Dermis microvascular lymphatic vessel endothelial cell (primary cell): Measurements from ENCODE around the gene UFD1. TPM values are rescaled to one million over a fixed set of nuclear protein-coding genes. Genes with fewer than 3 reads are reported as not detected.

Experiments
- DNase-seq, 2 donors: peaks; one replicate each; pipeline versions ENCODE4 v3.0.0 to v3.0.0-alpha.2; 2010; ENCODE audit warnings: low read depth in 2 of 2
- total RNA-seq: library from RNA; depleted of rRNA; stranded (reverse); fragments of >200 nt; gene quantifications from 2 replicates; pipeline ENCODE4 v1.2.1, GENCODE V29; 2014

The UFD1 gene
- total RNA-seq, 1 donor from 2014 or later = 119 TPM

DNA sequence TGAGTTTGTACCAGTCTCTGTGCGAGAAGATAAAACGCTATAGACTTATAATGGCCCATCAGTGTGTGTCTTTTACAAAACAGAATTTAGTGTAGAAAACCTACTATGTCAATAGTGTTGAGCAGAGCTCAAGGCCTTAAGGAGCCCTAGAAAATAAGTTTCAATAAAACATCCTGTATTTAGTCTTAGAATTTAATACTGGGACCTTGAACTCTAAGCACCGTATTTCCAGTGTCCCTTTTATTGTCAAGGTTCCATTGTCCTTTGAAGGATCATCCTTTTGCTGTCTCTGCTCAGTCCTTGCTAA lies 17.3 kb upstream of the UFD1 start:
- no peak for DNase-seq

DNA sequence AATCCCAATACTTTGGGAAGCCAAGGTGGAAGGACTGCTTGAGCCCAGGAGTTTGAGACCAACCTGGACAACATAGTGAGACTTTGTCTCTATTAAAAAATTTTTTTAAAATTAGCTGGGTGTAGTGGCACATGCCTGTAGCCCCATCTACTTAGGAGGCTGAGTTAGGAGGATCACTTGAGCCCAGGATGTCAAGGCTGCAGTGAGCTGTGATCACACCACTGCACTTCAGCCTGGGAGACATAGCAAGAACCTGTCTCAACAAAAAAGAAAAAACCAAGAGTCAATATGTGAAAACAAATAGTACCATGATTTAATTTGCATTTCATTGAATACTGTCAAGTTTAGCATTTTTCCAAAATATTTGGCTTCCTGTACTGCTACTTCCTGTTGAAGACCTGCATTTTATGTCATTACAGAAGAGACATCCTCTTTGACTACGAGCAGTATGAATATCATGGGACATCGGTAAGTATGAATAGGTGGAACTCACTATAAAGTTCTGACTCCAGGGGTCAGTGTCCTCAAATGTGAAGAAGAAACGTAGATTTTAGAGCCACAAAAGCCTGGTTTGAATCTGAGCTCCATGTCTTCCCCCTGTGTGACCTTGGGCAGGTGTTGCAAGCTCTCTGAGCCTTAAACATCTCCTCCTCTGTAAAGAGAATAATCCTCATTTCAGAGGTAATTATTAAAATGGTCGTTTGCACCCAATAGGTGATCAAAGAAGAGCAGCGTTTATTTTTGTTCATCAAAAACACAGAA lies 16.8 kb upstream of the UFD1 start:
- DNase-seq = peak; percentile 81 to 84

DNA sequence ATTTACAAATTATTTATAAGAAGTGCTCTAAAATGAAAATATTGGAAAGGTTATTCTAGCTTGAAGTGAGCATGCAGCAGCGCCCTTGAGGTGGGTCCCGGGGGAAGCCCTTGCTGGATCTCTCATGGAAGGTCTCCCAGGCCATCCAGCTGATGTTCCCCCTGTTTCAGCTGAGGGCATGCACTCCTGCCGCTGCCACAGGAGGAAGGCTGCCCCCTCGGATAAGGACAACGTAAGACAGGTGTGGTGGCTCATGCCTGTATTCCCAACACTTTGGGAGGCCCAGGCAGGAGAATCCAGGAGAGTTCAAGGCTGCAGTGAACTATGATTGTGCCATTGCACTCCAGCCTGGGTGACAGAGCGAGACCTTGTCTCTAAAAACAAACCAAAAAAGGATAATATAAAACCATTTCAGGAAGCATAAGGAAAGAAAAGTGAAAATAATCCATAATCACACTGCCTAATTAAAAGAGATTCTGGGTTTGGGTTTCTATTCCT lies 15.7 kb upstream of the UFD1 start:
- no peak for DNase-seq

DNA sequence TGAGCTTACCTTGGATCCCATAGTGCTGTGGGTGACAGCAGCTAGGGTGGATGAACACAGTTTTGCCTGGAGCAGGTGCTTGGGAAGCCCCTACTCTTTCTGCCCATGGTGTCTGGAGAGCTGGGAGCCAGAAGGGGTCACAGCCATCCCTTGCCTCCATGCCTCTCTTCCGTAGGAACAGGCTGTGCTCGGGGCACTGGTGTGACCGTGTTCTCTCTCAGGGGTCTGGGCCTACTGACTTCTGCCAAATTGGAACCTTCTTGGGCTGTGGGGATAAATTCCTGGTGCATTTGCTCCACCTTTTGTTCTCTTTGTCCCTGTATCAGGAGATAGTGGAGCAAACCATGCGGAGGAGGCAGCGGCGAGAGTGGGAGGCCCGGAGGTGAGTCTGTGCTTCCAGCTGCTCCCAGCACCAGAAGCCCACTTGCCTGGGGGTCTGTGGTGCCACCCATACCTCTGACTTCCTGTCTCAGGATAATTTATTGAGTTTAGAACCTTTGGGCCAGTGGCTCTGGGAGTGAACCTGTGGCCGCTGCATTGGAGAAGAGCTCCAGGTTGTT lies 15.1 kb upstream of the UFD1 start:
- no peak for DNase-seq

DNA sequence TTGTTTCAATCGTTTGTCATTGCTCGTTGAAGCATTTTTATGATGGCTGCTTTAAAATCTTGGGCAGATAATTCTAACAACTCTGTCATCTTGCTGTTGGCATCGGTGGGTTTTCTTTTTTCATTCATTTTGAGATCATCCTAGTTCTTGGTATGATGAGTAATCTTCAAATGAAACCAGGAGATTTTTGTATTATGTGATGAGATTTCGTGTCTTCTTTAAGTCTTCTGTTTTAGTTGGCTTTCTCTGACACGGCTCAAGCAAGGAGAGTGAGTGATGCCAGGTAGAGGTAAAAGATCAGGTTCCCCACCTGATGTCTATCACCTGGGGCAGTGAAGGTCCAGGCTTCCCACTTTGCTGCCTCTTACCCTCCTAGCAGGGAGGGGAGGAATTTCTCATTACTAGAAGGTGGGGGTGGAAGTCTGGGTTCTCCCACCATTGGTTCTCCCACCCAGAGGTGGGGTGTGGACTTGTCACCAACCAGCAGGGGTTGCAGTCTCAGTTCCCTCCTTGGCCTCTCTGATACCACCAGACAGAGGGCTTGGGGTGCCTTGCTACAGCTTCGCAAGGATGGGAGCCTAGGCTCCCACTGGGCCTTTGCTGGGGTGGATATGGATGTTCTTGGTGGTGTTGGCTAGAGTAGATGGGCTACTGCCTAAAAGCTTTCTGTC lies 13.6 kb upstream of the UFD1 start:
- DNase-seq = no peak

DNA sequence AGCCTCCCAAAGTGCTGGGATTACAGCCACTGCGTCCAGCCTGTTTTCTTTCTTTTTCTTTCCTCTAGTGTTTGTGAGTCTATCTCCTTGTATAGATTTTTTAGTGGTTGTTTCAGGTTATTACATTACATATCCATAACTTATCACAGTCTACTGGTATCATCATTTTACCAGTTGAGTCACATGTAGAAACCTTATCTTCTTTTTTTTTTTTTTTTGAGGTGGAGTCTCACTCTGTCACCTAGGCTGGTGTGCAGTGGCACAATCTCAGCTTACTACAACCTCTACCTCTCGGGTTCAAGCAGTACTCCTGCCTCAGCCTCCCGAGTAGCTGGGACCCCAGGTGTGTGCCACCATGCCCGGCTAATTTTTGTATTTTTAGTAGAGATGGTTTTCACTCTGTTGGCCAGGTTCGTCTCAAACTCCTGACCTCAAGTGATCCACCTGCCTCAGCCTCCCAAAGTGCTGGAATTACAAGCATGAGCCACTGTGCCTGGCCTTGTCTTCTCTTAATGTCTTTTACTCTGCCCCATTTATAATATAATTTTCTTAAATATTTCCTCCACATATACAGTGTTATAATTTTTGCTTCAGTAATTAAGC lies 11.7 kb upstream of the UFD1 start:
- DNase-seq = no peak

DNA sequence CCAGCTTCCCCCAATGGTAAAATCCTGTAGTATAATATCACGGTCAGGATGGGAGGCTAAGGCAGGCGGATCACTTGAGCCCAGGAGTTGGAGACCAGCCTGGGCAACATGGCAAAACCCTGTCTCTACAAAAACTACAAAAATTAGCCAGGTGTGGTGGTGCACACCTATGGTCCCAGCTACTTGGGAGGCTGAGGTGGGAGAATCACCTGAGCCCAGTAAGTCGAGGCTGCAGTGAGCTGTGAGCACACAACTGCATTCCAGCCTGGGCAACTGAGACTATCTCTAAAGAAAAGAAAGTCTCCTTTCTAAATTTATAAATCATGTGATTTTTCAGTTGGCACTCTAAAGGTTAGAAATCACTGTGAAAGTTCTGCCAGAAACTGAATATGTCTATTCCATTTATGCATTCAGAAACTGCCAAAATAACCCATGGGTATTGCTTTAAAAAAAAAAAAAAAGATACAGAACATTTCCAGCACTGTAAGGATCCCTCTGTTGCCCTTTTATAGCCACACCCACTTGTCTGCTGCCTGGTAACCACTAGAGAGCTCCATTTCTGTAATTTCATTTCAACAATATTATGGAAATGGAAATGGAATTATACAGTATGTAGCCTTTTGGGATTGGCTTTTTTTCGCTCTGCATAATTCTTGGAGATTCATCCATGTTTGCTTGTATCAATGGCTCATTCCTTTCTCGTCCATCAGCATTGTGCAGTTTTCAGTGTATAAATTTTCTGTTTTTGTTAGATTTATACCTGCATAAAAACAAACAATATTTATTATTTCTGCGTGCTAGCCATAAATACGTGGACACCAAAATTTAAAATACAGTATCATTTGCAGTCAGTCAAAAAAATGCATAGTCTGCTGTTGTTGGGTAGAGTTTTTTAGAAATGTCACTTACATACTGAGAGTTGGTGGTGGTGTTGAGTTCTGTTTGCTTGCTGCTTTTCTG lies 10.2 kb upstream of the UFD1 start:
- peak; percentile 33 to 35 for DNase-seq

DNA sequence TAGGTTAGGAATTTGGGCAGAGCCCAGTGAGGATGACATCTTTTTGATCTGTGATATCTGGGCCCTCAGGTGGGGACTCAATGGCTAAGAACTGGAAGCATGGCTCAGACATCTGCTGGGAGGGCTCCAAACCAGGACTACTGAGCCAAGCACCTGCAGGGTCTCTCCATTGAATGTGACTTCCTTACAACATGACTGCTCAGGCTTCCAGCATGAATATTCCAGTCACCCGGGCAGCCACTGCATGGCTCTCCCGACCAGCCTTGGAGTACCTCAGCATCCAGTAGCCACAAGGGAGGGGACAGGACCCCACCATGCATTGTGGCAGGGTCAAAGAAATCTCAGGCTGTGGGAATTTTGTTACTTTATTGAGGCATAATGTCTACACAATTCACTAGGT lies 9.3 kb upstream of the UFD1 start:
- no peak for DNase-seq

DNA sequence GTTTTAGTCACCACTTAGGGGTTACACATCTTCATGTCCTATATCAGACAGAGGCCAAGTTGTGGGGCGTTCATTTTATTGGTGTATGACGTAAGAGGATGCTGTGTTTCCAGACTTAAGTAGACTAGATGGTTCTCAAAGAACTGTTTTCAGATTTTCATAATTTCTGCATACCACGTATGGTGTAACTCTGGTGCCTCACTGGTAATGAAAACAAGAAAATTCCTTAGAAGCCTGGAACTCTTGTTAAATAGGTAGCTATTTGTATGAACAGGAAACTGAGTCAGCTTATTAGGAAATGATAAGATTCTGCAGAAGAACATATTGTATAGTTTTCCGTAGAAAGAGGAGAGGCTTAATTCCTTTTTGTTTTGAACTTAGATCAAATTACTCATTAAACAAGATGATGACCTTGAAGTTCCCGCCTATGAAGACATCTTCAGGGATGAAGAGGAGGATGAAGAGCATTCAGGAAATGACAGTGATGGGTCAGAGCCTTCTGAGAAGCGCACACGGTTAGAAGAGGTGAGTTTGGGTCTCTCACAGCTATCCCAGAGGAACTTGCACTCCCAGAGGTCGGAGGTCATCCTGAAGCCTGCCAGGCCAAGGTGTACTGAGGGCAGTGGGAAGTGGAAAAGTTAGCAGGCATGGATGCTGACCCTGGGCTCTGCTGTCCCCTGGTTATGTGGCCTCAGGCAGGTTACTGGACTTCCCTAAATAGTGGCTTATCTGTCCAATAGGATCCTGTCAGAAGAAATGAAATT lies 4.7 kb upstream of the UFD1 start:
- peak in 1 of 2 donors; percentile 88 for DNase-seq

DNA sequence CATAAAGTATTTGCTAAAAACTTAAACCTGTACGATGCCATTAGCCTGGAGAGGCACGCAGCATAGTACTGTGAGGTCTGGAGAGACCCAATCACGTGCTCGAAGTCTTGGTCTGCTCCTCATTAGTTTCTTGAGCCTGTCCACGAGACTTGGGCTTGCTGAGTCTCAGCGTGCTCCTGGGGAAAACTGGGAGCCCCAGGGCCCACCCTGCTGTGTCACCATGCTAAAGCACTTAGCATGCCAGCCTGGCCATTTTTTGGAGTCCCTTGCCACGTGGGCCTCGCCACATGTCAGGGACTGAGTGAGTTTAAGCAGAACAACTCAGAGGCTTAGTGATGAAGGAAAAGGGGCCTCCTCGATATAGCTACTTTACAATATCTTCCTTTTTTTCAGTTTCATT lies 3.3 kb upstream of the UFD1 start:
- DNase-seq = no peak

DNA sequence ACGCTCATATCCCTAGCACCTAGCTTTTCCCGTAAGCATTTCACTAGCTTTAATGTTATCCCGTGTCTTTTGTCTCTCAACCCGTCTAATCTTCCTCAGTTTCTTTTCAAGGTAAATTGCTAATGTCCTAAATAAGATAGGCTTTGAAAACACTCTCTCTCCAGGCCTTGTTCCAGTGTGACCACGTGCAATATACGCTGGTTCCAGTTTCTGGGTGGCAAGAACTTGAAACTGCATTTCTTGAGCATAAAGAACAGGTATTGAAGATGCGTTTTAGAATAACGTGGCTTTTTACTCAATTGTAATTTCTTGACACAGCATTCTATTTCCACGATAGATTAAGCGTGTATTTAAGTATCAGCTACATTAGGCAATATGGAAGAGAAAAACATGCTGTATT lies 1.8 kb upstream of the UFD1 start:
- no peak for DNase-seq

DNA sequence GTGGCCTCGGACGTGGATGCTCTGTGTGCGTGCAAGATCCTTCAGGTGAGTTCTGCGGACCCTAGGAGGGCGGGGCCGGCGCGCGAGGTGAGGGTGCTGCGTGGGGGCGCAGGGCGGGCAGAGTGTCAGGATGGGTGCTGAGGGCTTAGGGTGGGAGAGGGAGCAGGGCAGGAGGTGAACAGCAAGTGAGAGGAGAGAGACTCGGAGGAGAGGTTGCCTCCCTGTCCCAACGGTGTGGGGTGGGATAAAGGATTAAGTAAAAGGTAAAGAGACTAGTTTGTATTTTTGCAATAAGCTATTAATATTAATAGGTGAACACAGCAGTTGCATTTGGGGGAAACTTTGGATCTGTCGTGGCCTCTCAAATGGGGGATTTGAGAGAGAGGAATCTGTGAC lies 1.2 kb upstream of the UFD1 start:
- no peak for DNase-seq

DNA sequence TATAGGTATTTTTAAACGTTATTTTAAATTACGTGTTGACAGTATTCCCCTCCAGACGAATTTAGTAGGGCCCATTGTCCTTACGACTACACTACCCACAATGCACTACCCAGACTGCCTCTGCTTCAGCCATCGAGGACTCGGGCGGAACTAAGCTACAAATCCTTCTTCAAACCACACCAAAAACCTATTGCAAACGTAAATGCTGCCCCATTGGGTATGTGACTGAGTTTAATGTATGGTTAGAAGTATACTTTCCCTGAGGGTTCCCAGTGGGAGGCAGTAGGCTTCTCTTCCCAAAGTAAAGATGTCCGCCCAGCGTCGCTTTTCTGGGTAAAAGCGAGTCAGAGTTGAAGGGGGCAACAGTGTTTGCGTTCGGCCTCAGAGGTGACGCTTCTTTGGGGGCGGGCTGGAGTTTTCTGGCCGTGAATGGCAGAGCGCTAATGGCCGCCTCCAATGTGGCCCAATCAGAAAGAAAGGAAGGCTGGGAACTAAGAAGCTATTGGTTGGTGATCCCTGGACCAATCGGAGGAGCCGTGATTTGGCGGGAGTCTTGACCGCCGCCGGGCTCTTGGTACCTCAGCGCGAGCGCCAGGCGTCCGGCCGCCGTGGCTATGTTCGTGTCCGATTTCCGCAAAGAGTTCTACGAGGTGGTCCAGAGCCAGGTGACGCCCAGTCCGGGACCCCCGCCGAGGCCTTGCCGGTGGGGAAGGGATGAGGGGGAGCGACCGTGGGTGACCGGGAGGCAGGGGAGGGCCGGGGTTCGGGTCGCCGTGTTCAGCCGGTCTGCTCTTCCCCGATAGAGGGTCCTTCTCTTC lies 571 bp upstream of the UFD1 start, which contains the start of gene CDC45:
TSS of gene CDC45 (plus strand) at position 566 of the 818 bp plus-strand sequence. CDS start at position 615, 49 bp downstream.
- peak; percentile 98 to 99 for DNase-seq

DNA sequence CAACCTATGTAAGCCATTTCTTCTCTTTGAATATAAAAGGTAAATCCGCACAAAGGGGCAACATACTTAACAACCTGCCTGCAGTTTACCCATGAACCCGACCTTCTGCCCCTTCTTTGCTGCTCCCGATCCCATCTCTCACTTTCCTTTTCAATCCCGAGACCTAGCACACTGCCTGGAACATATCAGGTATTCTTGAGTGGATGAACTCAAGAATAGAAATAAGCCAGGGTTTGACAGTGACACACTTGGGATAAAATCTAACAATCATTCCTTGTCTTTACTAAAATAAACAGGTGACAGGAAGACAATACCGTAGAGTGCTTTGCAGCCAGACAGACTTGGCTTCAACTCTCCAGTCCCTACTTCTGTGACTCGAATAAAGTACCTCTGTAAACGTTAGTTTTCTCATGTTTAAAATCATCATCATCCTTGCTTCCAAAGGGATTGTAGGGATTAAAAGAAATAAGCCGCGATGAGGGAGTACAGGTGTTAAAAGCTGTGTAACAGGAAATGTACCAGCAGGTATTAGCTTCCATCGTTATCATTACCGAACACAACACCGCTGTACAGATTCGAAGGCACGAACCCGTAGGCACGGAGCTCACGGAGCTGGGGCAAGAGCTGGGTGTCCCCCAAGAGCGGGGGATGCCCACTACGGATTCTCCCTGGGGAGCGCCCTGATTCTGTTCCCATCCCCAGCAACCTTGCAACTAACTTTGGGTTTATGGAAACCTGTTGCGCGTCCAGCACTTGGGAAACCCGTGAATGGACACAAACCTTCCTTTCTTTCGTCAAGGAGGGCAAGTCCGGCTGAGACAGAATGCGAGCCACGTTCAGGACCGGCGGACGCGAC lies 720 bp downstream of the UFD1 start:
- DNase-seq = no peak

DNA sequence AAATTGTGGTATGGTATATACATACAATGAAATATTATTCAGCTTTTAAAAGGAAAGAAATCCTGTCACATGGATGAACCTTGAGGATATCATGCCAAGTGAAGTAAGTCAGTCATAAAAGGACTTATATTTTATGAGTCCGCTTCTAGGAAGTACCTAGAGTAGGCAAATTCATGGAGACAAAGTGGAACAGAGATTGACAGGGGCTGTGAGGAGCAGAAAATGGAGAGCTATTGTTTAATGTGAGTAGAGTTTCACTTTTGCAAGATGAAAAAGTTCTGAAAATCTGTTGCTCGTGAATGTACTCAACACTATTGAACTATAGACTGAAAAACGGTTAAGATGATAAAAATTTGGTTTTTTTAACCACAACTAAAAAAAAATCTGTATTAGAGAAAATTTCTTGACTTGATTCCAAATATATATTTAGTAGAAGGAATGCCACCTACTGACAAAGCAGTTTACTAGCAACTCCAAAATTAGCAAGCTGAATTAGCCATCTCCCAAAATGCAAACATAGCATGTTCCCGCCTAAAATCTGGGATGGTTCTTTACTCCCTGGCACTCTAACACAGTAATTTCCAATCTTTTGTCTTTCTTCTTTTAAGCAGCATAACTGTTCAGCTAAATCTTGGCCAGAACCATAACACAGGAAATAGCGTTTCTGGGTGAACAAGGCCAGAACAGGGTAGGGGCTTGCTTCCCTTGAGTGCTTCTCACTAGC lies 1.5 kb downstream of the UFD1 start:
- peak in 1 of 2 donors; percentile 23 for DNase-seq

DNA sequence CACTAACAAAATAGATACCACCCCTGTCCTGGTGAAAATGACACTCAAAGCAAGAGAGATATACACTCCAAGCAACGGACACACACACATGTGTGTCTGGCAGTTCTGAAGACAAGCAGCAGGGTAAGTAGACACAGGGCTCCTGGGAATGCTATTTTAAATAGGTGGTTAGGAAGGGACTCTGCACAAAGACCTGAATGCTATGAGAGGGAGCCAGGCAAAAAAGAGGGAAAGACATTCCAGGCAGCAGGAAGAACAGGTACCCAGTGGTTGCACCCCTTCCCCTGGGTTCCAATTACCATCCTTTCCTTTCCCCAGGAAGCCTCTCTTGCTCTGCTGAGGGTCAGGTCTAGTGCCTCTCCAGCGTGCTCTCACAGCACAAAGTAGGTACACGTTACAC lies 3.0 kb downstream of the UFD1 start:
- no peak for DNase-seq

DNA sequence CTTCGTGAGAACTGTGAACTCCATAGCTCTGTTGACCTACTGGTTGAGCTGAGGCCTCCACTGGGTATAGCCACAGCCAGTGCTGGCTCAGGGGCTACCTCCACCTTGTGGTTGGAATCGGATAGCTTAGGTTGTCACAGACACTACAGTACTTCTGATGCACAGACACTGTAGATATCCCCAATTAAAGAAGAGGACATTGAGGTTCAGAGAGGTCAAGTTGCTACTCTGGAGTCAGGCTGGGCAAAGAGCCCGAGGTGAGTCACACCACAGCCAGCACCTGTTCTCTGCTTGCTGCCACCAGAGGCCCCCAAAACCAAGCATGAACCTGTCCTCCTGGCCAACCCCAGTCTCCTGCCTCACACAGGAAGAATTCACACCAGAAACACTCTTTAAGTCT lies 5.4 kb downstream of the UFD1 start:
- DNase-seq = no peak

DNA sequence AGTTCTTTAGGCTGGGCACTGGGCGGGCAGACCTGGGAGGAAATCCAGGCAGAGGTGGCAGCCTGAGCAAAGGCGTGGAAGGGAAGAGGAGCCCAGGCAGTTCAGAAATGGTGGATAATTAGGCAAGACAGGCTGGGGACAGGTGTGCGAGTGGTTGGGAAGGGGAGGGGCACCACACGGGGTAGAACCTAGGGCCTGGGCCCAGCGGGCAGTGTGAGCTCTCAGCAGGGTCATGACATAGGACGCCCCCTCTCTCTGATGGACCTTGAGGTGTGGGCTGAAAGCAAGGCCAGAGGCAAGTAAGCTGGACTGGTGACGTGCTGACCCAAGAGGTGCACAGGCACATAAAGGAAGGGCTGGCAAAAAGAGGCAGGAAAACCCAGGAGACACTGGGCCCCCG lies 6.8 kb downstream of the UFD1 start:
- DNase-seq = no peak
